Mammary epithelial cell (primary cell): ENCODE measurements around the gene RXFP3.

ENCODE experiments used
- EZH2 ChIP-seq: IDR thresholded peaks from 2 replicates; pipeline ENCODE4 v1.6.1; 2012; ENCODE audit warnings: low read length, inconsistent platforms, borderline replicate concordance
- TF ChIP-seq, protein P1 (sequence below), 2 donors: IDR thresholded peaks in 1 of 2; conservative IDR thresholded peaks in 1 of 2; 2 replicates each; pipeline ENCODE4 v1.5.1; 2011 to 2012; ENCODE audit warnings: inconsistent platforms in 2 of 2, low read length in 2 of 2, mild to moderate bottlenecking in 2 of 2, control low read depth in 1 of 2, low read depth in 1 of 2; ENCODE audit not compliant: insufficient read depth in 1 of 2; ENCODE audit errors: extremely low read depth in 1 of 2

DNA sequence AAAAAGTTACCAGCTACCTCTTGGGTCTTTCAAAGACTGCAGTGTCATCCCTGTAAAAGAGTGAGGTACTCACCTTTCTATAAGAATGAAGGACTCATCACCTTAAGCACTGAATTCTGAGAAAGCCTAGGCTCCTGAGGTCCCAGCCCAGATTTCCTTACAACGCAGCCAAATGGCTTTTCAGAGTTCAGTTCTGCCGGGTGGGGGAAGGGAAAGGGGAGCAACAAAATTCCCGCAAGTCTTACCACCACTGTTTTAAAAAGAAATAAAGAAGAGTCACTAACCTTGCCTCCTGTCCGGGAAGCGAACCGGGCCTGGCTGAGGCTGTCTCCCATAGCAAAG, 44.8 kb upstream of the RXFP3 start:
- TF ChIP-seq, protein P1, sequence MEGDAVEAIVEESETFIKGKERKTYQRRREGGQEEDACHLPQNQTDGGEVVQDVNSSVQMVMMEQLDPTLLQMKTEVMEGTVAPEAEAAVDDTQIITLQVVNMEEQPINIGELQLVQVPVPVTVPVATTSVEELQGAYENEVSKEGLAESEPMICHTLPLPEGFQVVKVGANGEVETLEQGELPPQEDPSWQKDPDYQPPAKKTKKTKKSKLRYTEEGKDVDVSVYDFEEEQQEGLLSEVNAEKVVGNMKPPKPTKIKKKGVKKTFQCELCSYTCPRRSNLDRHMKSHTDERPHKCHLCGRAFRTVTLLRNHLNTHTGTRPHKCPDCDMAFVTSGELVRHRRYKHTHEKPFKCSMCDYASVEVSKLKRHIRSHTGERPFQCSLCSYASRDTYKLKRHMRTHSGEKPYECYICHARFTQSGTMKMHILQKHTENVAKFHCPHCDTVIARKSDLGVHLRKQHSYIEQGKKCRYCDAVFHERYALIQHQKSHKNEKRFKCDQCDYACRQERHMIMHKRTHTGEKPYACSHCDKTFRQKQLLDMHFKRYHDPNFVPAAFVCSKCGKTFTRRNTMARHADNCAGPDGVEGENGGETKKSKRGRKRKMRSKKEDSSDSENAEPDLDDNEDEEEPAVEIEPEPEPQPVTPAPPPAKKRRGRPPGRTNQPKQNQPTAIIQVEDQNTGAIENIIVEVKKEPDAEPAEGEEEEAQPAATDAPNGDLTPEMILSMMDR (conservative IDR thresholded peaks at IDR 0.05 in 1 of 2, IDR thresholded peaks at IDR 0.05 in 1 of 2; ENCODE audit: extremely low read depth in 1 of 2, insufficient read depth in 1 of 2, low read depth in 1 of 2, low read length in 2 of 2) = no peak
- TF ChIP-seq EZH2 = no peak
